Measurements from ENCODE around the gene HMCN2. TPM values are rescaled to one million over a fixed set of nuclear protein-coding genes. Genes with fewer than 3 reads are reported as not detected.
"Not testable (repeated sequence)": the region's sequence is repeated elsewhere in the genome, so short reads cannot be mapped to it uniquely, and the experiment has no call there.

HMCN2 gene
- total RNA-seq, 1 donor from 2014 or later = 1.6 TPM

DNA sequence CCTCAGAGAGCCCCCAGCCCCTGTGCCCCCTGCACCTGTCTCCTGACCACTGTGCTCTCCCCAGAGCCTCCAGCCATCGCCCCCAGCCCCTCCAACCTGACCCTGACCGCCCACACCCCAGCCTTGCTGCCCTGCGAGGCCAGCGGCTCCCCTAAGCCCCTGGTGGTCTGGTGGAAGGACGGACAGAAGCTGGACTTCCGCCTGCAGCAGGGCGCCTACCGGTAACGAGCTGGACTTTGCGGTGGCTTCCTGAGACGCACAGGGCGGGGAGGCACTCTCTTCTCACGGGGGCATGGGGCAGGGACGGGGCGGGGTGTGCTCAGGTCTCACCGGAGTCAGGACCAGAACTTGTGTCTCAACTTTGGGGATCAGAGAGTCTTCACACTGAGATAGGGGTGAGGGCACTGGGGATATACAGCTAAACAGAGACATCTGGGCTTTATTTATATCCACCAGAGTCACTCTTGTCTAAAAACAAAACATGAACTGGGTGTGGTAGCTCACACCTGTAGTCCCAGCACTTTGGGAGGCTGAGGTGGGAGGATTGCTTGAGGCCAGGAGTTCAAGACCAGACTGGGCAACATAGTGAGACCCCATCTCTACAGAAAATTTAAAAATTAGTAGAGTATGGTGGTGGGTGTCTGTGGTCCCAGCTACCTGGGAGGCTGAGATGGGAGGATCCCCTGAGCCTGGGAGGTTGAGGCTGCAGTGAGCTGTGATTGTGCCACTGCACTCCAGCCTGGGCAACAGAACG lies 133.1 kb downstream of the HMCN2 start:
- no peak for ATAC-seq

DNA sequence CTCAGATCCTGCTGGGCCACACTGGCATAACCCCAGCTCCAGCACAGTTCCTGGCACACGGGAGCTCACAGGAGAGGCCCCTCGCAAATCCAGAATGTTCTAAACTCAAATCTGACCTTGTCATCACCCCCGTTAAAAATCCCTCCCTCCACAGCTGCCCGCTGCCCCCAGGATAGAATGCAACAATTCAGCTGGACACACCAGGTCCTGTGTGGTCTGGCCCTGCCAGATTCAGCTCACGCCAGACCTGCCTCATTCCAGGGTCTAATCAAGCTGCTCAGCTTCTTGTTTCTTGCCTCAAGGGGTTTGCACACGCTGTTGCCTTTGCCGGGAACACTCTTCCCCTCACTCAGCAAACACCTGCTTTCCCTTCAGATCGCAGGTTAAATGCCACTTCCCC lies 134.2 kb downstream of the HMCN2 start:
- no peak for ATAC-seq

DNA sequence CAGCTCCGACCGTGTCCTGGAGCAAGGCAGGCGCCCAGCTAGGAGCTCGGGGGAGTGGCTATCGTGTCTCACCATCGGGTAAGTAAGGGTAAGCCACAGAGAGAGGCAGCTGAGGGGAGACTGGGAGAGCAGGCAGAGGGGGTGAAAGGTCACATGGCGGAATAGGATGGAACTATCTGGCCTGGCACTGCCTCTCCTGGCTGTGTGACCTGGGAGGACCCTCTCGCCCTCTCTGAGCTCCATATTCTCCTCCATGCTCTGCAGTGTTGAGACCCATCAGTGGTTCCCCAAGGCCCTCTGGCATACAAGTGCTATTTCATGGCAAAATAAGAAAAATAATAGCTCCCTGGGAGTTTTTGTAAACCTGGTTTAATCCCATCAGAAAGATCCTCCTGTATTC lies 135.3 kb downstream of the HMCN2 start:
- ATAC-seq = no peak

DNA sequence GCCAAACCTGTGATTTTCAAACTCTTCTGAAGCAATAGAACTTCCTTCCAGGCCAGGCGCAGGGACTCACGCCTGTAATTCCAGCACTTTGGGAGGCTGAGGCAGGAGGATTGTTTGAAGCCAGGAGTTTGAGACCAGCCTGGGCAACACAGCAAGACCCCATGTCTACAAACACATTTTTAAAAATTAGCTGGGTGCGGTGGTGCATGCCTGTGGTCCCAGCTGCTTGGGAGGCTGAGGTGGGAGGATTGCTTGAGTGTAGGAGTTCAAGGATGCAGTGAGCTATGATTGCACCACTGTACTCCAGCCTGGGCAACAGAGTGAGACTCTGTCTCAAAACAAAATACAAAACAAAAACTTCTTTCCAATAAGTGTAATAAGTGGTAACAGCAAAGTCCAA lies 136.2 kb downstream of the HMCN2 start:
- ATAC-seq = not testable (repeated sequence)

DNA sequence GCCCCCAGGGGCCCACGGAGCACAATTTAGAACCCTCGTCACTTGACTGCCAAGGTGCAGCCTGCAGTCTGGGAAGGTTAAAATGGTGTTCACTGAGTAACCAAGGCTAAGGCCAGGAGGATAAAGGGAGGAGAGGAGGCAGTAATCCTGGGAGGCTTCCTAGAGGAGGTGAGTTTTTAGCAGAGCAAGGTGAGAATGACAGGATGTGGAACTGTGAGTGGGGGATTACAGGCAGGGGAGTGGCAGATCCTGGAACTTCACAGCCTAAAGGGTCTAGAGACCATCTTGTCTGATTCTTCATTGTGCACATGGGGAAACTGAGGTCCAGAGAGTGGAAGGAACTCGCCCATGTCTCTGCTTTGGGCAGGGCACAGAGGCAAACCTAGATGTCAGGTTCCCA lies 136.7 kb downstream of the HMCN2 start:
- no peak for ATAC-seq

DNA sequence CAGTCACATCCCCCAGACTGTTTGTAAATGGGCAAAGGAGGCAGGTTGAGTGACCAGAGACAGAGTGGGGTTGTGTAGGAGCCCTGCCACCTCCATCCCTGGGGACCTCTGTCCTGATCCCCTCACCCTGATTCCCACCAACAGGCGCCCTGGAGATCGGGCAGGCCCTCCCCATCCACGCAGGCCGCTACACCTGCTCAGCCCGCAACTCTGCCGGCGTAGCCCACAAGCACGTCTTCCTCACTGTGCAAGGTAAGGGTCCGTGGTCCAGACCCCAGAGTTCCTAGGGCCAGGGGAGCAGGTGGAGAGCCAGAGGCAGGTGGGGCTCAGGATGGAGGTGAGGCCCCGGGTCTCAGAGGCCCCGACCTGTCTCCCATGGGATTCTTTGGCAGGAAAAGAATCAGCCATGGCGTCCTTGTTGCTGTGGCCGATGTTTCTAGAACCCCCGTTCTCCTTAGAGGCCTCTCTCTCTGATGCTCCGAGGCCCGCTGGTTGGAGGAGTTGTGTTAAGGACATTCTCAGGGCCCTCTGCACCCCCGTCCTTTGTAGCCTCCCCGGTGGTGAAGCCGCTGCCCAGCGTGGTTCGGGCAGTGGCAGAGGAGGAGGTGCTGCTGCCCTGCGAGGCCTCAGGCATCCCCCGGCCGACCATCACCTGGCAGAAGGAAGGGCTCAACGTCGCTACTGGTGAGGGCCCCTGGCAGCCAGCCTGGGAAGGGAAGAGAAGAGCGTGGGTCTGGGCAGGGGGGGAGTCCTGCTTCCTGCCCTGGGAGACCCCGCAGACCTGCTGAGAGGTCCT lies 137.3 kb downstream of the HMCN2 start:
- ATAC-seq = no peak

DNA sequence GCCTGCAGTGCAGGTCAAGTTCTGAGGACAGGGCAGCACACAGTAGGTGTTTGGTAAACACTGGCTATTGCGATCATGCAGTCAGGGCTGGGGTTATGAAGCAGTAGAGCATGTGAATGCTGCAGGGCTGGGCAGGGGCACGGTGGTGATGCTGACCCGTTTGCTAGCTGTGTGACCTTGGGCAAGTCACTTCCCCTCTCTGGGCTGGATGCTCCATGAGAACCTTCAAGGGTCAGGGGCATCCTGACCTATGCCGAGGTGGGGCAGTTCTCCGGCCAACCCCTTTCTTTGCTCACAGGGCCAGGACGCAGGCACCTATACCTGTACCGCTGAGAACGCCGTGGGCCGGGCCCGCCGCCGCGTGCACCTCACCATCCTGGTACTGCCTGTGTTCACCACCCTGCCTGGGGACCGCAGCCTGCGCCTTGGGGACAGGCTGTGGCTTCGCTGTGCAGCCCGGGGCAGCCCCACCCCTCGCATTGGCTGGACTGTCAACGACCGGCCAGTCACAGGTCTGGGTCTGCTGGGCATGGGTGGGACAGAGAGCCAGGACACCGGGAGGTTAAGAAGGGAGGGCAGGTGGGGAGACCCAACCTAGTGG lies 140.2 kb downstream of the HMCN2 start:
- no peak for ATAC-seq

DNA sequence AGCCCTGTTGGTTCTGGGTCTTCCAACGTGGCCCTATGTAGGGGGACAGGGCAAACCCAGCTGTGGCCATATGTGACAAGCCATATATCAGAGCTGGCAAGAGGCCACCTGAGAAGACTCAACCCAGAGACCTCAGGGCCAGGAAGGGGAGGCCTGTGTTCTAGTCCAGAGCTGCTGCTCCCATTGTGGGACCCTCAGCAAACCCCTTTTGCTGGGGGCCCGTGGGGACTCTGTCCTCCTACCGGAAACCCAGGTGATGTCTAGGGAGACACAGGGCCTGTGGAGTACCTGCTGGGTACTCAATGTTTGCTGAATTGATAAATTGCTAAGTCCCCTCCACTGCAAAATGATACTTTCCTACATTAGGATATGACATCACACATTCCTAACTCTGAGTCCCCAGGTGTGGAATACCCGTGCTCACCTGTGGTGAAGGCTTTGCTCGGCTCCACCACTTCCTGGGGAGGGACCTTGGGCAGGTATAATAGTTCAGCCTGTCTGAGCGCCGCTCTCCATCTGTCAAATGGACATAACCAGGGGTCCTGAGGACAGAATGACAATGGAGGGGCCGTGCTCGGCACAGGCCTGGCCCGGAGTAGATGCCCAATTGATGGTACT lies 140.8 kb downstream of the HMCN2 start:
- no peak for ATAC-seq

DNA sequence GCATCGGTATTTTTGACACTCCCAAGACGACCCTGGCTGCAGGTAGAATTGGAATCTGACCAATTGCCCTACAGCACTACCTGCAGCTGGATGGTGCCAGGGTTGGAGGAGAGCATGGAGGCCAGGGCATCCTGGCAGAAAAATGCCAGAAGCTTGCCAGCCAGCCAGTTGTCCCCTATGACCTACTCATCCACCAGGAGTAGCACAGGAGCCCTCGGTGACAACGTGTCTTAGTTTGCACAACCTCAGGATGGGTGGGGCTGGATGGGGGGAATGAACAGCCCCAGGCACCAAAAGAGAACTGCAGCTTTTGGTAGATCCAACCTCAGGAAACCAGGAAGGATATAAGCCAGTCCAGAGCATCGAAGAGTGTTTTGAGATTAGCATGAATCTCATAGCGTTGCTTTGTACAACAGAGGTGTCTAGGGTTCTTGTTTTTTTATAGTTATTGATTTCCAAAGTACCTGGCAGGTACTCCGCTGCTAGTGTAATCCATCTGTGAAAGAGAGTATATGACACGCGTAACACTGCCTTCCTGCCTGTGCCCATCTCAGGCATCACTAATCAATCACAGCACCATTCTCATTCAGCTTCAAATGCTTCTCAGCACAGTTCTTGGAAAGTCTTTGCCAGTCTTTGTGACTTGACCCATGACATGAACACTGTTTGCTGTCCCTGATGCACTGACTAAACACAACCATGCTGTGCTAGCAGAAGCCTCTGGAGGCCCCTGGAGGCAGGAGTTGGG lies 142.5 kb downstream of the HMCN2 start:
- ATAC-seq = no peak

DNA sequence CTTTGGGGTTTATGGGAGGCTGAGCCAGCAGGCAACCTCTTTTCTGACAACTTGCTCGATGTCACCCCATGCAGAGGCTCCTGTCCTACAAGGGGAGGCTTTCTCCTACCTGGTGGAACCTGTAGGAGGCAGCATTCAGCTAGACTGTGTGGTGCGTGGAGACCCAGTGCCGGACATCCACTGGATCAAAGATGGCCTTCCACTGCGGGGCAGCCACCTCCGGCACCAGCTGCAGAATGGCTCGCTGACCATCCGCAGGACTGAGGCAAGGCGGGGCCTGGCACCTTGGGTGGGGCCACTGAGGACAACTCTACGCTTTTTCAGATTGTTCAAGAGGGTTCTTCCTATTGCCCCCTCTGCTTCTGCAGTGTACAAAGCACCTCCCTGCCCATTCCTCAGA lies 143.1 kb downstream of the HMCN2 start:
- ATAC-seq = no peak

DNA sequence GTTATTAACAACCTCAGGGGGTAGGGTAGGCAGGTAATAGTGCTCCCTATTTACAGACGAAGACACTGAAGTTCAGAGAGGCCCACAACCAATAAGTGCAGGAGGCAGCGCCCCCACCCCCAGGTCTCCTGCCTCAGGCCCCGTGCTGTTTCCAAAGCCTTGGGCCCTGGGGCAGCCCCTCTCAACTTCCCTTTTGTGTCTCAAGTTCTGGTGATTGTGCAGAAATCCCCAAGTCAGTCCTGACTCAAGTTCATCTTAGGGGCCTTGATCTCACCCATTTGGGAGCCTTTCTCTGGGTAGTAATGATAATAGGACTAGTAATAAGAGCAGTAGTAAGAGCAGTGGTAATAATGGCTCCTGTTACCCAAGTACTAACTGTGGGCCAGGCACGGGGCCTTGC lies 143.7 kb downstream of the HMCN2 start:
- no peak for ATAC-seq

DNA sequence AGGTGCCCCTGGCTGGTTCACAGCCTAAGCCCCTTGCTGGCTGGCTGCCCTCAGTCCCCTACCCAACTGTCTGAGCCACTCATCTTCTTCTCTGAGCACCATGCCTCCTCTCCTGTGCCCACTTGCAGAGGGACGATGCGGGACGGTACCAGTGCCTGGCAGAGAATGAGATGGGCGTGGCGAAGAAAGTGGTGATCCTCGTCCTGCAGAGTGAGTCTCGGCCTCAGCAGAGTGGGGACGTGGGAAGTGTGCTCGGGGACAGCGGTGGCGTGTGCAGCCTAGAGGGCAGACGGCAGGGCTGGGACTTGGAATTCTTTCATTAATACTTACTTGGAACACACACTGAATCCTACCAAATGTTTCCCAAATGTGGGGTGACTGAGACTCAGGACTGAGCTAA lies 144.9 kb downstream of the HMCN2 start:
- ATAC-seq = peak; percentile 46

DNA sequence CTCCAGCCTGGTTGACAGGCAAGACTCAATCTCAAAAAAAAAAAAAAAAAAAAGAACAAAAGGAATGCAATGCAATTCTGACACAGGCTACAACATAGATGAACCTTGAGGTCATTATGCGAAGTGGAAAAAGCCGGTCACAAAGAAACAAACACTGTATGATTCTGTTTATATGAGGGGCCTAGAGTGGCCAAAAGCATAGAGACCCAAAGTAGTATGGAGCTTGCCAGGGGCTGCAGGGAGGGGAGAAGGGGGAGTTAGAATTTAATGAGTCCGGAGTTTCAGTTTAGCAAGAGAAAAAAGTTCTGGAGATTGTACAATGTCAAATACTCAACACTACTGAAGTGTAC lies 146.0 kb downstream of the HMCN2 start:
- ATAC-seq = no peak

DNA sequence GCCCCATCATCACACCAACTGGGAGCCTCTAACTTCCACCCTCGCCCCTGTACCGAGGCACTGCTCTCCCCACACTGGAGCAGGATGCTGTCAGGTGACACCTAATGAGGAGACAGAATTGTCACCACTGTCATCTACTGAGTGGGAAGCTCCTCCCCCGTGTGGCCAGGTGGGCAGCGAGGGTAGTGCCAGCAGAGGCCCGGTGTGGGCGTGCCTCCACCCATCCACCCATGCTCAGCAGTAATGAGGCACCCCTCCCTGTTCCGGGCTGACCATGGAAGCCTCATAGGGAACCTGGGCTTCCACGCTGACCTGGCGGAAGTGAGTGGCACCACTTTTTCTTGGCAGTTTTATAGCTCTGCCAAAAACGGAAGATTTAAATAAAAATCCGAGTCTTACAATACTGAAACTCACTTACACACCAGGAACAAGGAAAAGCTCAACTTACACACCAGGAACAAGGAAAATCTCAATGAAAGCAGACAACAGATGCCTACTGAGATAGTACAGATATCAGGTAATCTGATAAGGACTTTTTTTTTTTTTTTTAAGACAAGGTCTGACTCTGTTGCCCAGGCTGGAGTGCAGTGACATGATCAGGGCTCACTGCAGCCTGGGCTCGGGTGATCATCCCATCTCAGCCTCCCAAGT lies 148.6 kb downstream of the HMCN2 start:
- ATAC-seq = no peak

DNA sequence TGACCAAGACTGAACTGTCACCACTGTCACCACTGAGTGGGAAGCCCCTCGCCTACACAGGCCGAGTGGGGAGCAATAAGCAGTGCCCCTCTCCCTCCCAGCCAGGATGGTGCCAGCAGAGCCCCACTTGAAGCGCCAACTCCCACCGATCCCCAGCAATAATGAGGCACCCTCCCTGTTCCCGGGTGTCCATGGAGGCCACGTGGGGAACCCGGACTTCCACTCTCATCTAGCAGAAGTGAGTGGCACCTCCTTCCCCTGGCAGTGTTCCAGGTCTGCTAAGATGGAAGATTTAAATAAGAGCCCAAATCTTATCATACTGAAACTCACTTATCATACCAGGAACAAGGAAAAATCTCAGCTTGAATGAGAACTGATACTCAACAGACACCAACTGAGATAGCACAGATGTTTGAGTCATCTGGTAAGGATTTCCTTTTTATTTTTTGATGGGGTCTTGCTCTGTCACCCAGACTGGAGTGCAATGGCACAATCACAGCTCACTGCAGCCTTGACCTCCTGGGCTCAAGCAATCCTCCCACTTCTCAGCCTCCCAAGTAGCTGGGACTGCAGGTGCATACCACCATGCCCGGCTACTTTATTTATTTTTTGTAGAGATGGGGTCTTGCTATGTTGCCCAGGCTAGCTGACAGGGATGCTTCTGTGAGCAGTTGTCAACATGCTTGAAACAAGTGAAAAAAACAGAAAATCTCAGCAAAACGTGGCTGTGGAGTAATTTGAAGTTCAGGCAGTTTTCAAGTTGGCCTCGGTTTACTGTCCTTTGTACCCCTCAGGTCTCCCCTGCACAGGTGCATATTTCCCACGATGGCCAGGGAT lies 149.6 kb downstream of the HMCN2 start:
- ATAC-seq = no peak

DNA sequence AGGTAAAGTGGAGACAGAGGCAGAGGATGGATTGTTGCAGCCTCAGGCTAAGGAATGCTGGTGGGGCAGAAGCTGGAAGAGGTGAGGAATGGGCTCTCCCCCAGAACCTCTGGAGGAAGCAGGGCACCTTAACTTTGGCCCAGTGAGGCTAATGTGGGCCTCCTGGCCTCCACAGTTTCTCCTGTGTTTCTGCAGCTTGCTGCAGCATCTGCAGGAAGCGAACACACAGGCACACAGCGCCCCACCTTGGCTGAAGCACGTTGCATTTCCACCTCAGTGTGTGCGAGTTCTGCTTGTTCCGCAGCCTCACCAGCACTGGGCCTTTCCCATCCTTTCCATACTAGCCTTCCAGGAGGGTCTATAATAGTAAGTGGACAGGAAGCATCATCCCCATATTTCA lies 152.0 kb downstream of the HMCN2 start:
- ATAC-seq = no peak

DNA sequence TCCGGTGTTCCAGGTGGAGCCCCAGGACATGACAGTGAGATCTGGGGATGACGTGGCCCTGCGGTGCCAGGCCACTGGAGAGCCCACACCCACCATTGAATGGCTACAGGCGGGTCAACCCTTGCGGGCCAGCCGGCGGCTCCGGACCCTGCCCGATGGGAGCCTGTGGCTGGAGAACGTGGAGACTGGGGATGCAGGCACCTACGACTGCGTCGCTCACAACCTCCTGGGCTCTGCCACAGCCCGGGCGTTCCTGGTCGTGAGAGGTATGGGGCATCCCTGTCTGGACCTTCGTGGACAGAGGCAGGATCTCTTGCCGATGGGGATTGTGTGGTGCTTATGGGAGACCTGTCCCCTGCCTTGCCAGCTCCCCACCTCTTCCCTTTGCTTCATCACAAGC lies 153.2 kb downstream of the HMCN2 start:
- no peak for ATAC-seq

DNA sequence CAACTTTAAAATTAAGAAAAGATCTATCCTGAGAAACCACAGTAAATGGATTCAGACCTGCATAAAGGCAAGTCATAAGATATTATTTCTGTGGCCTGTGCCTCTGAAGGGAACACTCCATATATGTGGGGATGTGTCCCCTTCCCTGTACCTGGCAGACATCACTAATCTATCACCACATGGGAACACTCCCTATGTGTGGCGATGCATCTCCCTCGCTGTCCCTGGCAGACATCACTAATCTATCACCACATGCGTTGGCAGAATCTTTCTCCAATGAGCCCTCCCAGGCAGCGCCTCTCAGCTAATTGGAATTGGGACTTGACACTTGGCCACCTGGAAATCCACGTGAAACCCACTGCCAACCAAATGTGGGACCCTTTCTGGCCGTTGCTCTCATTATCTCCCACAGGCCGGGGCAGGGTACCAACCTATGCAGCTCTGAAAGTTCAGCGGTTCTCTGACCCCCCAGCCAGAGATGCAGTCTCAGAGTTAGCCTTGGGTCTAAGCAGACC lies 154.0 kb downstream of the HMCN2 start:
- no peak for ATAC-seq

DNA sequence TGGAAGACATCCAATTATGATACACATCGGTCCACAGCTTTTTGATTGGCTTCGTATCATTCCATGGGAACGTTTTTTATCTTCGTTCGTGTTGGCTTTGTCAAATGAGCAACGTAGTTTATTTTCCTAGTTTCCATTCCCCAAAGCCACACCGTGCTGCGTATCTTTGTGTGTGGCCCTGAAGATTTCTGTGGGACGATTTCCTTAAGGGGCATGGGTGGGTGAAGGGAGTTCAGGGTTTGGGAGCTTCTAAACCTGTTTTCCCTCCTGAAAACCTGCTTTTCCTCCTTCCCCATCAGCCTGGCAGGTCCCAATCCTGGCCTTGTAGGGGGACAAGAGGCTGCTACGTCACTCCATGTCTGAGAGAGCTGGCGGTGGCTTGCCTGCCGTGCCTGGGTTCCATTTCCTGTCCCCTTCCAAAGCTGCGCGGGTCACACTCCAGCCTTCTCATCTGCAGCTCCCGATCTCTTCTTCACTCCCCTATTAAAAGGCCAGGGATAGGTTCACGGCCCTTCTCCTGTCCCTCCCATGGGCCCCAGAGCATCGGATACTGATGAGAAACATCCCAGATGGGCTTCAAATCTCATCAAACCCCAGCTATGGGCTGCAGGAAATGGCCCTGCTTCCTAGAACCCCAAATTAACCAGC lies 155.7 kb downstream of the HMCN2 start:
- no peak for ATAC-seq

DNA sequence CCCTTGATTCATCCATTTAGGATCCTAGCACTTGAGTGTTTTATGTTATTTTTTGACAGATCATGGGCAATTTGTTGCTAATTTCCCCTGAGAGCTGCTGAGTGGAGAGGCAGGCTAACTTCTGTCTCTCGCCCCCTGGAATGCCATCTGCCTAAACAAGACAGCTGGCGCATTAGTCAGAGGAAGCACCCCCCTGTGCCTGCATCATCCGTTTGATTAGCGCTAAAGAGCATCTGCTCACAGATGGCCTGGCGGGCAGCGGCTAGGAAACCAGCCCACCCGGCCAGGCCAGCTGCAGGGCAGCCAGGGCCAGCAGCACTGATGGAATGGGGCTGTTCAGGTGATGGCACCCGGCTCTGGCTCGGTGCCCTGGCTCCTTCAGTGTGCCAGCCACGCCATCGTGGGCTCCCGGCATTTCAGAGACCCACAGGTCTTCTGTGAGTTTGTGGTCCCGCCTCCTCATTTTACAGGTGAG lies 156.3 kb downstream of the HMCN2 start:
- ATAC-seq = no peak

All from esophagus mucosa (tissue), 1 donor.